B cell (primary cell): ENCODE results near the gene C1R. TPM values are rescaled to one million over a fixed set of nuclear protein-coding genes. Genes with fewer than 3 reads are reported as not detected.

ENCODE experiments used
- ATAC-seq: fragments of 200-7000 bp; cut with Tn5 transposase; one replicate; pipeline ENCODE4 v1.10.0; 2021; ENCODE audit warnings: low read depth, mild to moderate bottlenecking, moderate number of reproducible peaks, moderate library complexity
- CTCF ChIA-PET: fragments of 350-600 bp; sonication (Branson Sonifier 250); formaldehyde crosslinking; loops from one replicate; lab custom pipeline; 2021; ENCODE audit warnings: antibody characterized with exemption, inconsistent platforms; lab: Charles Lee
- POLR2A ChIA-PET: fragments of 350-600 bp; sonication (Branson Sonifier 250); formaldehyde crosslinking; loops from one replicate; lab custom pipeline; 2021; ENCODE audit warnings: antibody characterized with exemption; lab: Charles Lee
- DNase-seq: peaks from one replicate; pipeline ENCODE4 v3.0.0; 2013
- H2AFZ ChIP-seq: 2 replicates; pipeline ENCODE4 v1.6.1; 2012; ENCODE audit warnings: mild to moderate bottlenecking, low read depth, low read length; ENCODE audit not compliant: insufficient read depth, poor library complexity, severe bottlenecking
- H3K27ac ChIP-seq, 2 donors: 1 replicate in 1 of 2; 2 replicates in 1 of 2; pipeline ENCODE4 v1.5.1; 2012 to 2013; ENCODE audit warnings: low read length in 2 of 2, mild to moderate bottlenecking in 2 of 2, moderate library complexity in 1 of 2
- H3K27me3 ChIP-seq, 4 experiments: fragments of 200-600 bp in 1 of 4; sonication (generic) in 1 of 4; replicated peaks in 1 of 4; 1 replicate in 2 of 4; 2 replicates in 2 of 4; pipeline versions ENCODE4 v1.6.1 to v1.7.0; 2013 to 2016; ENCODE audit warnings: low read length in 3 of 4, mild to moderate bottlenecking in 2 of 4, mixed read lengths in 1 of 4, moderate library complexity in 1 of 4; ENCODE audit not compliant: insufficient read depth in 4 of 4, control insufficient read depth in 3 of 4; ENCODE audit errors: control extremely low read depth in 1 of 4
- H3K36me3 ChIP-seq, 2 experiments: replicated peaks in 1 of 2; 1 replicate in 1 of 2; 2 replicates in 1 of 2; pipeline versions ENCODE4 v1.6.1 to v1.7.1; 2013; ENCODE audit warnings: low read length in 1 of 2; ENCODE audit not compliant: insufficient read depth in 2 of 2, control insufficient read depth in 1 of 2; ENCODE audit errors: control extremely low read depth in 1 of 2, extremely low read depth in 1 of 2
- H3K4me1 ChIP-seq, 2 donors: fragments of 200-600 bp in 1 of 2; sonication (generic) in 1 of 2; 1 replicate in 1 of 2; 2 replicates in 1 of 2; pipeline versions ENCODE4 v1.5.1 to v1.6.1; 2013 to 2017; ENCODE audit warnings: low read length in 2 of 2; ENCODE audit not compliant: control insufficient read depth in 2 of 2, insufficient read depth in 2 of 2
- H3K4me2 ChIP-seq: replicated peaks from 2 replicates; pipeline ENCODE3; 2012; ENCODE audit warnings: mild to moderate bottlenecking, low read depth, low read length; ENCODE audit not compliant: poor library complexity, severe bottlenecking
- H3K4me3 ChIP-seq, 5 experiments: fragments of 200-600 bp in 1 of 5; sonication (generic) in 1 of 5; 1 replicate in 3 of 5; 2 replicates in 2 of 5; pipeline versions ENCODE4 v1.5.1 to v1.7.0; 2011 to 2016; ENCODE audit warnings: low read length in 4 of 5, mild to moderate bottlenecking in 4 of 5, low read depth in 2 of 5, control low read depth in 1 of 5, moderate library complexity in 1 of 5; ENCODE audit not compliant: insufficient read depth in 1 of 5; ENCODE audit errors: control extremely low read depth in 1 of 5, extremely low read depth in 1 of 5
- H3K79me2 ChIP-seq: fragments of 200-600 bp; sonication (generic); one replicate; pipeline ENCODE4 v1.6.0; 2016; ENCODE audit warnings: low read length; ENCODE audit not compliant: control insufficient read depth, insufficient read depth
- H3K9ac ChIP-seq: fragments of 200-600 bp; sonication (generic); 2 replicates; pipeline ENCODE4 v1.6.1; 2017; ENCODE audit warnings: mild to moderate bottlenecking, low read length, moderate library complexity
- H3K9me3 ChIP-seq, 3 donors: one replicate each; pipeline versions ENCODE4 v1.6.1 to v1.7.1; 2013; ENCODE audit warnings: low read length in 2 of 3; ENCODE audit not compliant: control insufficient read depth in 2 of 3, insufficient read depth in 1 of 3; ENCODE audit errors: control extremely low read depth in 1 of 3
- H4K20me1 ChIP-seq: 2 replicates; pipeline ENCODE4 v1.6.0; 2012; ENCODE audit warnings: mild to moderate bottlenecking, low read length; ENCODE audit not compliant: insufficient read depth, control insufficient read depth, poor library complexity, severe bottlenecking
- H3K27ac Mint-ChIP-seq: one replicate; pipeline ENCODE4 v1.8.0; 2021; ENCODE audit warnings: mixed read lengths
- H3K27me3 Mint-ChIP-seq: one replicate; pipeline ENCODE4 v1.8.0; 2021; ENCODE audit warnings: mixed read lengths
- H3K4me1 Mint-ChIP-seq: one replicate; pipeline ENCODE4 v1.8.0; 2021; ENCODE audit warnings: mixed read lengths
- H3K4me3 Mint-ChIP-seq: one replicate; pipeline ENCODE4 v1.8.0; 2021; ENCODE audit warnings: mixed read lengths
- H3K9me3 Mint-ChIP-seq: one replicate; pipeline ENCODE4 v1.8.0; 2022; ENCODE audit warnings: mixed read lengths; ENCODE audit not compliant: insufficient read depth
- EZH2 ChIP-seq: IDR thresholded peaks from 2 replicates; pipeline ENCODE4 v1.6.1; 2012; ENCODE audit warnings: borderline replicate concordance, low read depth, mild to moderate bottlenecking, moderate library complexity, low read length; ENCODE audit not compliant: insufficient read depth, poor library complexity, severe bottlenecking
- WGBS: methylation state at CpG from one replicate; pipeline ENCODE4 v1.1.5; 2013; ENCODE audit warnings: missing lambda C conversion rate; ENCODE audit not compliant: insufficient coverage; 5-methylcytosine and 5-hydroxymethylcytosine counted together
- intact Hi-C: fragments of 100-400 bp; cut with micrococcal nuclease; formaldehyde crosslinking; loops from one replicate; pipeline ENCODE4 v1.10.0; 2022
- polyA plus RNA-seq: library from polyadenylated mRNA; depleted of rRNA; stranded (reverse); fragments of >200 nt; gene quantifications from 2 replicates; pipeline ENCODE4 v1.2.3, GENCODE V29; 2012
- total RNA-seq, 2 donors: library from RNA; stranded (reverse); fragments of 120-200 nt in 1 of 2; gene quantifications; 1 replicate in 1 of 2; 2 replicates in 1 of 2; pipeline versions ENCODE4 v1.2.3 to v1.2.4, GENCODE V29; 2013 to 2022
- TF ChIP-seq, protein P1 (sequence below): fragments of 200-600 bp; IDR thresholded peaks from one replicate; pipeline ENCODE4 v1.8.0; 2022; ENCODE audit warnings: antibody characterized with exemption, mild to moderate bottlenecking

The C1R gene
- total and polyA plus RNA-seq, 2 donors (not counting 1 experiment from before 2014, with no cell fraction given), result 1.5 to 2.0 TPM

DNA sequence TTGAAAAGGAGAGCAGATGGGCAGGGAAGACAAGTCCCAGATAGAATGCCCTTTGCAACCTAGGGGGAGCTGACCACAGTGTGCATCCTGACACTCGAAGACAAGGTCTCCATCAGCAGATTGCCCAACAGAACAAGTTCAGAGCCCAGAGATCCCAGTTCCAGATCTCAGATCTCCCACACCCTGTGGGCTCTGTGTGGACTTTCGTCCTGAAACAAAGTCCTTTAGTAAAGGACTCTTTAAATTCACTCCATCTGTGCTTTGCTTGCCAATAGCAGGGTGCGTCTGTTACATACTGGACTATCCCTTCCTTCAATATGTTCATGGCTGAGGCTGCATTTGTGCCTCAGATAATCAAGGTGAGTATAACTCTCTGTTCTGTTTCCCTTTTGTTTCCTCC, 25.4 kb upstream of the C1R start:
- Mint-ChIP-seq H3K27me3 (no peaks in the 10 kb centered on the region), H3K4me1 (peaks cover 4% of the 10 kb centered on the region), H3K4me3 (no peak overlapping the region), H3K9me3 (no peaks in the 10 kb centered on the region), H3K27ac (no peak overlapping the region)
- DNase-seq, result no peak
- ATAC-seq, result no peak
- Histone ChIP-seq H2AFZ (no peak overlapping the region), H3K36me3 (peaks cover 0 to 30% of the 10 kb centered on the region in 2 experiments), H3K9ac (no peak overlapping the region), H3K4me2 (no peak overlapping the region), H3K4me1 (peaks cover 0 to 2% of the 10 kb centered on the region in 2 donors), H3K27me3 (no peaks in the 10 kb centered on the region), H3K79me2 (no peaks in the 10 kb centered on the region), H3K9me3 (no peaks in the 10 kb centered on the region), H3K4me3 (no peak overlapping the region), H4K20me1 (peaks cover 8% of the 10 kb centered on the region), H3K27ac (no peak overlapping the region)
- no peak for TF ChIP-seq EZH2
- TF ChIP-seq, protein P1, sequence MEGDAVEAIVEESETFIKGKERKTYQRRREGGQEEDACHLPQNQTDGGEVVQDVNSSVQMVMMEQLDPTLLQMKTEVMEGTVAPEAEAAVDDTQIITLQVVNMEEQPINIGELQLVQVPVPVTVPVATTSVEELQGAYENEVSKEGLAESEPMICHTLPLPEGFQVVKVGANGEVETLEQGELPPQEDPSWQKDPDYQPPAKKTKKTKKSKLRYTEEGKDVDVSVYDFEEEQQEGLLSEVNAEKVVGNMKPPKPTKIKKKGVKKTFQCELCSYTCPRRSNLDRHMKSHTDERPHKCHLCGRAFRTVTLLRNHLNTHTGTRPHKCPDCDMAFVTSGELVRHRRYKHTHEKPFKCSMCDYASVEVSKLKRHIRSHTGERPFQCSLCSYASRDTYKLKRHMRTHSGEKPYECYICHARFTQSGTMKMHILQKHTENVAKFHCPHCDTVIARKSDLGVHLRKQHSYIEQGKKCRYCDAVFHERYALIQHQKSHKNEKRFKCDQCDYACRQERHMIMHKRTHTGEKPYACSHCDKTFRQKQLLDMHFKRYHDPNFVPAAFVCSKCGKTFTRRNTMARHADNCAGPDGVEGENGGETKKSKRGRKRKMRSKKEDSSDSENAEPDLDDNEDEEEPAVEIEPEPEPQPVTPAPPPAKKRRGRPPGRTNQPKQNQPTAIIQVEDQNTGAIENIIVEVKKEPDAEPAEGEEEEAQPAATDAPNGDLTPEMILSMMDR, result no peak
- POLR2A ChIA-PET, result no interaction called here
- intact Hi-C loops, result no loop called here
- CTCF ChIA-PET, result interaction anchor here (0.6 kb wide), 1 partner anchor 26 kb away, joined by 3 read pairs; no protein-coding TSS in a partner anchor
- 100% methylated on average over 2 of the region's 3 CpGs for WGBS

DNA sequence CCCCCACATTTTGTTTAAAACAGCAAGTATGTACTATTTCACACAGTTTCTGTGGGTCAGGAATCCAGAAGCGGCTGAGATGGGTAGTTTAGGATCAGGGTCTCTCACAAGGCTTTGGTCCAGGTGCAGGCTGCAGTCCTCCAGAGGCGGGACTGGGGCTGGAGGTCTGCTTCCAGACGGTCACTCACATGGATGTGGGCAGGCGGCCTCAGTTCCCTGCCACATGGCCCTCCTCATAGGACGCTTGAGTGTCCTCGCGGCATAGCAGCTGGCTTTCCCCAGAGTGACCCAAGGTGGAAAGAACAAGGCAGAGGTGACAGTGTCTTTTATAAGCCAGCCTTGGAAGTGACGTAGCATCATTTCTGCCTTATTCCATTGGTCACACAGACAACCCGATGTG, 24.7 kb upstream of the C1R start:
- no peaks in the 10 kb centered on the region for H3K27me3 Mint-ChIP-seq
- Histone ChIP-seq H2AFZ (no peak overlapping the region), H3K4me3 (no peak overlapping the region), H3K9me3 (no peaks in the 10 kb centered on the region), H3K36me3 (peaks cover 0 to 30% of the 10 kb centered on the region in 2 experiments), H3K27ac (no peak overlapping the region), H3K27me3 (no peaks in the 10 kb centered on the region), H3K4me2 (no peak overlapping the region), H4K20me1 (peaks cover 8% of the 10 kb centered on the region), H3K9ac (no peak overlapping the region), H3K4me1 (peaks cover 0 to 2% of the 10 kb centered on the region in 2 donors), H3K79me2 (no peaks in the 10 kb centered on the region)
- WGBS, result 99% methylated on average over 8 of the region's 9 CpGs
- ChIA-PET POLR2A (no interaction called here), CTCF (interaction anchor here (1.2 kb wide), 1 partner anchor 15 kb away, joined by 3 read pairs; no protein-coding TSS in a partner anchor)
- DNase-seq (no peak), ATAC-seq (no peak)
- TF ChIP-seq EZH2, result no peak
- TF ChIP-seq, protein P1, result no peak
- no peak overlapping the region for H3K27ac Mint-ChIP-seq
- intact Hi-C loops, result no loop called here
- no peaks in the 10 kb centered on the region for H3K9me3 Mint-ChIP-seq
- peaks cover 4% of the 10 kb centered on the region for H3K4me1 Mint-ChIP-seq
- no peak overlapping the region for H3K4me3 Mint-ChIP-seq
